ENCODE results near the gene AMIGO2.

DNA sequence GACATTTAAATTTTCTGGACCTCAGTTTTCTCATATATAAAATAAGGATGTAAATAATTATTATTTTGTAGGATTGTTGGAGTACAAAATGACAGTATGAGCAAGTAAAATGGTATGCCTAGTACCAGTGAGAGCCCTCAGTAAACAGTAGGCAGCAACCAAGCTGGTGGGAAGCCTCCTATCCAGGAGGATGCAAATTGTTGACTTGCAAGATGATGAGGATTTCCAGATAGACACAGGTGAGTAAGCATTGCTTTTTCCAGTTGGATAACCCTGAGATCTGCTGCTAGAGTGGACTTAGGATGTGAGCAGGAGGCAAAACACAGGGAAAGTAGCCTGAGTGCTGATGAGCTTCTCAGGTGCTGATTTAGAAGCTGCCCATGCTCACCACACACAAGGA lies 28.2 kb upstream of the AMIGO2 start:
- no peak for TF ChIP-seq CTCF (IDR thresholded peaks at IDR 0.05)
- no peak for TF ChIP-seq POLR2A (IDR thresholded peaks at IDR 0.05)
- TF ChIP-seq EP300 (IDR thresholded peaks at IDR 0.05; ENCODE audit: low read depth) = no peak
